SU-DHL-6 (cell line): ENCODE measurements around the gene HS2ST1.

Source experiments
- CTCF ChIP-seq: fragments of 200-600 bp; sonication (generic); IDR thresholded peaks from one replicate; pipeline ENCODE4 v1.5.1; 2017; ENCODE audit warnings: antibody characterized with exemption, mild to moderate bottlenecking, low read length, moderate library complexity; ENCODE audit not compliant: insufficient read depth, poor library complexity, severe bottlenecking
- EZH2phosphoT487 ChIP-seq: fragments of 200-600 bp; sonication (generic), shearing (Covaris generic); conservative IDR thresholded peaks from 2 replicates; pipeline ENCODE4 v1.6.1; 2018; ENCODE audit warnings: mild to moderate bottlenecking, antibody characterized with exemption, low read length, moderate library complexity, mixed read lengths

DNA sequence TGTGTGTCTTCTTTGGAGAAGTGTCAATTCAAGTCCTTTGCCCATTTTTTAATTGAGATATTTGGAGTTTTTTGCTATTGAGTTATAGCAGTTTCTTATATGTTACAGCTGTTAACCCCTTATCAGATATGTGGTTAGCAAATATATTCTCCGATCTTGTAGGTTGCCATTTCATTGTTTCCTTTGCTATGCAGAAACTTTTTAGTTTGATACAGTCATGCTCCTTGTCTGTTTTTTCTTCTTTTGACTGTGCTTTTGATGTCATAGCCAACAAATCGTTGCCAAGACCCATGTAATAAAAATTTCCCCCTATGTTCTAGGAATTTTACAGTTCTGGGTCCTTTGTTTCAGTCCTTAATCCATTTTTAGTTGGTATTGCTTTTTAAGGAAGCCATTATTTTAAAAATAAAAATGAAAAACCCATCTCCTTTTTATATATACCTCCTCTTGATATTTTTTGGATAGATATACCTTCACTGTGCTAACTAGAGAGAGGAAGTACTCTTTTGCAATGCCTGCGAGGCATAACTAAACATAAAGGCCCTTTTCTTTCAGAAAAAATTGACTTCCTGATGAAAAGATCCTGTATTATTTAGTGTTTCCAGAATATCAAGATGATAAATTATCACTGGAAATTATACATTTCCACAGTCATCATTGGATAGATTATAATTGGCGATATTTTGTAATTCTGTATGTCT is 127.8 kb downstream of the HS2ST1 start:
- no peak for TF ChIP-seq CTCF
- no peak for TF ChIP-seq EZH2phosphoT487
